Measurements from ENCODE around the gene PPP1R12A. TPM values are rescaled to one million over a fixed set of nuclear protein-coding genes. Genes with fewer than 3 reads are reported as not detected.
A peak's percentile ranks its signal among the peaks of the same experiment; 100 is the strongest.
"Not testable (repeated sequence)": the region's sequence is repeated elsewhere in the genome, so short reads cannot be mapped to it uniquely, and the experiment has no call there.

The PPP1R12A gene
- total RNA-seq, 1 donor from 2014 or later = 99.8 TPM

DNA sequence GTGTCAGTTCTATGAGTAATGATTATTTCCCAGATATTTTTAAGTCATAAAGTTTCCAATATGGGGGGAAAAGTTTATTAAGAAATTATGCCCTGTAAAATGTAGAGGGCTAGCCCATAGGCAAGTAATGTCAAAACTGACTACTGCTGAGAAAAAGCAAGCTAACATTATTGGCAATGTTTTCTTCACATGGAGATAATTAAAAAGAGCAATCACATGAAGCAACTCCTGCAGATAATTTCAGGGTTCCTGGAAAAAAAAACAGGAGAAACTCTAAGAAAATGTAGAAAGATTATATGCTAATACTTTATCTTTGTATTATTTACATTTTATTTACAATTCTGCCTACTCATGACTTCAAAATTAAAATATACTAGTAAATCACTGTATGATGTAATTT is 39.8 kb downstream of the PPP1R12A start:
- DNase-seq (ENCODE audit: low read depth) = no peak

GRCh38 chr12:79891506-79892162 is 43.3 kb downstream of the PPP1R12A start:
- DNase-seq (ENCODE audit: low read depth) = no peak

DNA sequence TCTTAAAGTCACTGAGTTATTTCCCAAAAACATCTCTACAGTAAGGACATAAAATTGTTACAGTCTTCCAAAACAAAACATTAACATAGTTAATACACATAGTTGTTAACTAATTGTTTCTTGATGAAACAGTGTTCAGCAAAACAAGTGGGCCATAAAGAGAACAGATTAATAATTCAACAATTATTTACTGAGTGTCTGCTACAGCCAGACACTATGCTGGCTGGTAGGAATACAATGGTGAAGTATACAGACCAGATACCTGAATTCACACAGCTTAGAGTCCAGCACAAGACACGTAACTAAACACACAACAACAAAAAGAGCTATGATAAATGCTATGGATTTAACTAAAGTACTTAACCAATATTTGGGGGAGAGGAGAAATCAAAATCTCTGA is 47.0 kb downstream of the PPP1R12A start:
- DNase-seq (ENCODE audit: low read depth) = peak; percentile 54

- DNase-seq (ENCODE audit: low read depth) = peak; percentile 71
These were observed 47.9 kb downstream of the PPP1R12A start for GRCh38 chr12:79886917-79887519.

GRCh38 chr12:79885911-79886490 is 48.9 kb downstream of the PPP1R12A start:
- DNase-seq (ENCODE audit: low read depth) = no peak

DNA sequence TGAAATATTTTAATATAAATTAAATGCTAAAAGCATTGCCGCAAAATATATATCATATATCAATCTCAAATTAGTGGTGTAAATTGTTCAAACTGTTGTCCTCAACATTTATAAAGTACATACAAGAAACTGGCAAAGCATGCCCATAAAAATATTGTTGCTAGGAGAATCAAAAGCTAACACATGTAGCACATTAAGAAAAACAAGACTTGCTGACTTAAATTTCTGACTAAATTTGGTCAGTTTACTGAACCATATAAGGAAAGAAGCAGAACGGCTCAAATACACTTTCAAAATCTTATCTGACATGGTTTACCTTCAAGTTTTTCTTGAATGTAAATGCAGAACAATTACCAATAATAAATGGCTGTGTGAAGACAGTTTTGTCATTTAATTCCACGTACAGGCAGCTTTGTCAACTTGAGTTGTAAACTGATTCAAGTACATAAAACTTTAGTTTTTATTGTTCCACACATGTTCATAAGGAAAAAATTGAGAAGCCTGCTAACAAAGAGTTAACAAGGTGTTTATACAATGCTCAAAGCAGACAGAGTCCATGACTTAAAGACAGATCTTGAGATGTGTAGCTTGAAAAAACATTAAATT is 50.4 kb downstream of the PPP1R12A start:
- DNase-seq (ENCODE audit: low read depth) = peak; percentile 30

DNA sequence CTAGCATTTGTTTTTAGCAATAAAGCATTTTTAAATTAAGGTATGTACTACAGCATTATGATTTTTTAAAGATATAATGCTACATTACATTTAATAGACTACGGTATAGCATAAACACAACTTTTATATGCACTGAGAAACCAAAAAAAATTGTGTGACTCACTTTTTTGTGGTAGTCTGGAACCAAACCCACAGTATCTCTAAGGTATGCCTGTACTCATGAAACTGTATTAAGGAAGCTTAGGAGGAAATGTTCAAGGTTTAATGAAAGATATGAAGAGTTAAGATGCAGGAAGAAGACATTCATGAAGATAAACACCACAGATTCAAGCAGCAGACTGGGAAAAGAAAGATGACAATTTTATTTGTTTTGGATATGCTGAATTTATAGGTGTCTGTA is 51.7 kb downstream of the PPP1R12A start:
- peak; percentile 43 for DNase-seq (ENCODE audit: low read depth)

DNA sequence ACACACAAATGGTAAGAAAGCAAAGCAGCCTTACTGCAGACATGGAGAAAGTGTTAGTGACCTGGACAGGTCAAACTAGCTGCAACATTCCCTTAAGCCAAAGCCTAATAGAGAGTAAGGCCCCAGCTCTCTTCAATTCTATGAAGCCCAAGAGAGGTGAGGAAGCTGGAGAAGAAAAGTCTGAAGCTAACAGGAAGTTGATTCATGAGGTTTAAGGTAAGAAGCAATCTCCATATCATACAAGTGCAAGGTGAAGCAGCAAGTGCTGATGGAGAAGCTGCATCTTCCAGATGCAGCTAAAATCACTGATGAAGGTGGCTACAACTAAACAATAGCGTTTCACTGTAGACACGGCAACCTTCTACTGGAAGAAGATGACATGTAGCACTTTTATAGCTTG is 53.5 kb downstream of the PPP1R12A start:
- no peak for DNase-seq (ENCODE audit: low read depth)

- DNase-seq (ENCODE audit: low read depth) = not testable (repeated sequence)
These were observed 56.4 kb downstream of the PPP1R12A start for GRCh38 chr12:79878506-79878905.

- no peak for DNase-seq (ENCODE audit: low read depth)
These were observed 57.7 kb downstream of the PPP1R12A start for GRCh38 chr12:79877246-79877645.

GRCh38 chr12:79874665-79875064 is 60.2 kb downstream of the PPP1R12A start:
- no peak for DNase-seq (ENCODE audit: low read depth)

GRCh38 chr12:79873201-79873600 is 61.7 kb downstream of the PPP1R12A start:
- DNase-seq (ENCODE audit: low read depth) = no peak

DNA sequence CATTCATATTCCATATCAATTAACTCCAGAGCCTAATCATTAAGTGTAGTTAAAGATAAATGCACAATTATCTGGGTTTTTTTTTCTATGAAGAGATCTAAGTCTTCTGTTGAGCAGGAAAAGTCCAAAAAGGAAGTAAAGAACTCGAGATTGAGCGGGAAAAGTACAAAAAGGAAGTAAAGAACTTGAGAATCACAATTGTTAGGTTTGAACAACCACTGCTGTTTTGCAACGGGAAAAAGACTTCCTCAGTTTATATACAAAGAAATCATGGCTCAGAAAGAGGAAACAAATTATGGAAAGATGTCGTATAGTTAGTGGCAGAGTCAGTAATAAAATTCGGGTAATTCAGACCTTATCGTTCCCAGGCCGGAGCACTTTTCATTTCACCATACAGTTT is 63.3 kb downstream of the PPP1R12A start:
- DNase-seq (ENCODE audit: low read depth) = no peak

- no peak for DNase-seq (ENCODE audit: low read depth)
These were observed 64.0 kb downstream of the PPP1R12A start for GRCh38 chr12:79870916-79871315.

DNA sequence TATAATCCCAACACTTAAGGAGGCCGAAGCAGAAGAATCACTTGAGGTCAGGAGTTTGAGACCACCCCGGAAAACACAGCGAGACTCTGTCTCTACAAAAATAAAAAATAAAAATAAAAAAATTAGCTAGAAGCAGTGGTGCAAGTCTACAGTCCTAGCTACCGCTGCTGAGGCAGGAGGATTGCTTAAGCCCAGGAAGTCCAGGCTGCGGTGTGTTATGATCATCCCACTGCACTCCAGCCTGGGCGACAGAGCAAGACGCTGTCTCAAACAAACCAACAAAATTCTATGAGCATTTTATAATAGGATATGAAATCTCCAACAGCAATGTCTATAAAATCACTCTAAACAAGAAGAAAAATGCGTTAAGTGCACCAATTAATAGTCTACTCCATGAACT is 75.3 kb downstream of the PPP1R12A start:
- DNase-seq (ENCODE audit: low read depth) = no peak

- DNase-seq (ENCODE audit: low read depth) = no peak
These were observed 76.4 kb downstream of the PPP1R12A start for GRCh38 chr12:79858518-79858917.

- no peak for DNase-seq (ENCODE audit: low read depth)
These were observed 77.2 kb downstream of the PPP1R12A start for GRCh38 chr12:79857675-79858074.

DNA sequence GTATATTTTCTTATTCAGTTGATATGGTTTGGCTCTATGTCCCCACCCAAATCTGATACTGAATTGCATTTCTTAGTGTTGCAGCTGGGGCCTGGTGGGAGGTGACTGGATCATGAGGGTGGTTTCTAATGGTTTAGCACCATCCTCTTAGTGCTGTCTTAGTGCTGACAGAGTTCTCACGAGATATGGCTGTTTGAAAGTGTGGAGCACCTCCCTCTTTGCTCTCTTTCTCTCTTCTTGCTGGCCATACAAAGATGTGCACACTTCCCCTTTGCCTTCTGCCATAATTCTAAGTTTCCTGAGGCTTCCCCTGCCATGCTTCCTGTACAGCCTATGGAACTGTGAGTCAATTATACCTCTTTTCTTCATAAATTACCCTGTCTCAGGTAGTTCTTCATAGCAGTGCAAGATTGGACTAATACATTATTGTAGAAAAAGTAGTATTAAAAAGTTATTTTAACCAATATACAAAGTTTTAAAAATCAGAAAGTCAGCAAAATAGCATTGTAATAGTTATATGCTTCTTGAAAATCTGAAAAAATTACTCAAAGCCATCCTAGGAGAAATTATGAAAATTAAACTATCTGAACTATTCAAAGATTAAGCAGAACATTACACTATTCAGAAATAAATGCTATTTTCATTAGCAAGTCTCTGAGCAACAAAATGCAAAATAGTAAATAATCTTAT is 84.1 kb downstream of the PPP1R12A start:
- no peak for DNase-seq (ENCODE audit: low read depth)

GRCh38 chr12:79848339-79848738 is 86.6 kb downstream of the PPP1R12A start:
- no peak for DNase-seq (ENCODE audit: low read depth)

- no peak for DNase-seq (ENCODE audit: low read depth)
These were observed 87.5 kb downstream of the PPP1R12A start for GRCh38 chr12:79847417-79847816.

DNA sequence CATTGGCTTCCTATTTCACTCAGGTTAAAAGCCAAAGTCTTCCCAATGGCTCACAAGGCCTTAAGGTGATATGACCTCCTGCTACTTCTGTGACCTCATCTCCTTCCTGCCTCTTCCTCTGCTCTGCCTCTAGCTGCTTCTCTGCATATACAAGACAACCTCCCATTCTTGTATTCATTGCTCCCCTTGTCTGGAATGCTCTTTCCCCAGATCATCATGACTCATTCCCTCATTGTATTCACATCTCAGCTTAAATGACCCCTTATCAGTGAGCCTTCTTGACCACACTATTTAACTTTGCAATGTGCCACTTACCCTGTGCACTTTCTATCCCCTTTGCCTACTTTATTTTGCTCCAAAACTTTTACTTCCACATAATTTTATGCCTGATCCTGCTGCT is 90.2 kb downstream of the PPP1R12A start:
- DNase-seq (ENCODE audit: low read depth) = peak; percentile 83

DNA sequence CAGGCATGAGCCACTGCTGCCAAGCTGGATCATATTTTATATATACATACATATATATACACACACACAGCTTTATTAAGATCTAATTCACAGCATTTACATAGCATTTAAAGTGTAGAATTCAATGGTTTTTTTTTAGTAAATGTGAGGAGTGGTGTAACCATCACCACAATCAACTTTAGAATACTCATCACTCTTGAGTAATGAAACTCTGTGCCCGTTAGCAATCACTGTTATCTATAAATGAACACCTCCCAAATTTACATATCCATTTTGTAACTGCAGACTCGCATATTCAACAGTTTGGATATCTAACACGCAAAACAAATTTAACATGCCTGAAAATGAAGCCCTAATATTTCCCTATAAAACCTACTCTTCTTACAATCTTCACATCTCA is 90.9 kb downstream of the PPP1R12A start:
- no peak for DNase-seq (ENCODE audit: low read depth)
